Mesothelial cell of epicardium (in vitro differentiated cells): ENCODE results near the gene ACTR6. TPM values are rescaled to one million over a fixed set of nuclear protein-coding genes. Genes with fewer than 3 reads are reported as not detected.
"Not testable (repeated sequence)": the region's sequence is repeated elsewhere in the genome, so short reads cannot be mapped to it uniquely, and the experiment has no call there.

ENCODE experiments used
- DNase-seq, 2 experiments: peaks; one replicate each; pipeline ENCODE4 v3.0.0; 2021; ENCODE audit warnings: low spot score in 2 of 2; ENCODE audit not compliant: unreplicated experiment in 2 of 2
- H3K27ac Mint-ChIP-seq: 2 replicates; pipeline ENCODE4 v1.8.0; 2021; ENCODE audit warnings: mixed read lengths
- H3K27me3 Mint-ChIP-seq: 2 replicates; pipeline ENCODE4 v1.8.0; 2021; ENCODE audit warnings: low read depth, mixed read lengths
- H3K36me3 Mint-ChIP-seq: 2 replicates; pipeline ENCODE4 v1.8.0; 2021; ENCODE audit warnings: mixed read lengths
- H3K4me1 Mint-ChIP-seq: 2 replicates; pipeline ENCODE4 v1.8.0; 2021; ENCODE audit warnings: mixed read lengths
- H3K4me3 Mint-ChIP-seq: 2 replicates; pipeline ENCODE4 v1.8.0; 2021; ENCODE audit warnings: mild to moderate bottlenecking, moderate library complexity, mixed read lengths
- H3K9me3 Mint-ChIP-seq: 2 replicates; pipeline ENCODE4 v1.8.0; 2021; ENCODE audit warnings: mixed read lengths
- CTCF ChIP-seq: fragments of 200-600 bp; sonication (generic); IDR thresholded peaks from one replicate; pipeline ENCODE4 v1.5.0; 2021; ENCODE audit warnings: antibody characterized with exemption; ENCODE audit not compliant: unreplicated experiment
- total RNA-seq: library from RNA; stranded (reverse); gene quantifications from 3 replicates; pipeline ENCODE4 v1.2.1, GENCODE V29; 2021

Gene ACTR6
- total RNA-seq, 1 donor from 2014 or later: 25.5 TPM

- no peak for DNase-seq
- Mint-ChIP-seq H3K4me3 (no peak overlapping the region), H3K36me3 (no peaks in the 10 kb centered on the region), H3K27ac (peak overlapping the region; percentile 90), H3K4me1 (peaks cover 17% of the 10 kb centered on the region), H3K9me3 (no peaks in the 10 kb centered on the region), H3K27me3 (no peaks in the 10 kb centered on the region)
- TF ChIP-seq CTCF: no peak
Measured at GRCh38 chr12:100171248-100171647, 29.4 kb upstream of the ACTR6 start.

GRCh38 chr12:100173111-100173510 lies 27.5 kb upstream of the ACTR6 start:
- Mint-ChIP-seq H3K36me3 (no peaks in the 10 kb centered on the region), H3K9me3 (no peaks in the 10 kb centered on the region), H3K27ac (no peak overlapping the region), H3K4me1 (peaks cover 17% of the 10 kb centered on the region), H3K27me3 (no peaks in the 10 kb centered on the region), H3K4me3 (no peak overlapping the region)
- TF ChIP-seq CTCF: no peak
- DNase-seq: no peak

- no peak overlapping the region for H3K4me3 Mint-ChIP-seq
Measured at GRCh38 chr12:100174495-100174894, 26.1 kb upstream of the ACTR6 start.

GRCh38 chr12:100176493-100176892 lies 24.1 kb upstream of the ACTR6 start:
- not testable (repeated sequence) for H3K27ac Mint-ChIP-seq, H3K9me3 Mint-ChIP-seq, H3K4me3 Mint-ChIP-seq, H3K4me1 Mint-ChIP-seq, H3K27me3 Mint-ChIP-seq, H3K36me3 Mint-ChIP-seq, DNase-seq

More at GRCh38 chr12:100174495-100174894, 26.1 kb upstream of the ACTR6 start:
- Mint-ChIP-seq H3K9me3 (no peaks in the 10 kb centered on the region), H3K4me1 (peaks cover 21% of the 10 kb centered on the region), H3K27ac (no peak overlapping the region), H3K36me3 (no peaks in the 10 kb centered on the region), H3K27me3 (no peaks in the 10 kb centered on the region)
- TF ChIP-seq CTCF: no peak
- no peak for DNase-seq

- H3K4me3 Mint-ChIP-seq: no peak overlapping the region
- no peak for TF ChIP-seq CTCF
- H3K4me1 Mint-ChIP-seq: peaks cover 4% of the 10 kb centered on the region
- no peaks in the 10 kb centered on the region for H3K36me3 Mint-ChIP-seq
- H3K27me3 Mint-ChIP-seq: no peaks in the 10 kb centered on the region
- no peaks in the 10 kb centered on the region for H3K9me3 Mint-ChIP-seq
- no peak for DNase-seq
- no peak overlapping the region for H3K27ac Mint-ChIP-seq
Measured at GRCh38 chr12:100179252-100179651, 21.4 kb upstream of the ACTR6 start.

- H3K27ac Mint-ChIP-seq: no peak overlapping the region
- no peaks in the 10 kb centered on the region for H3K27me3 Mint-ChIP-seq
- DNase-seq: no peak
- H3K36me3 Mint-ChIP-seq: no peaks in the 10 kb centered on the region
- H3K4me3 Mint-ChIP-seq: no peak overlapping the region
- peaks cover 9% of the 10 kb centered on the region for H3K4me1 Mint-ChIP-seq
- TF ChIP-seq CTCF: no peak
- no peaks in the 10 kb centered on the region for H3K9me3 Mint-ChIP-seq
Measured at GRCh38 chr12:100184549-100185145, 16.0 kb upstream of the ACTR6 start.
